Measurements from ENCODE around the gene ZNF335.
"Not testable (repeated sequence)": the region's sequence is repeated elsewhere in the genome, so short reads cannot be mapped to it uniquely, and the experiment has no call there.

ZNF335 gene

GRCh38 chr20:45910670-45911485 lies 61.1 kb downstream of the ZNF335 start:
- DNase-seq (ENCODE audit: low spot score) = peak; percentile 99

- DNase-seq (ENCODE audit: low spot score) = no peak
These were observed 62.0 kb downstream of the ZNF335 start for GRCh38 chr20:45909817-45910669.

GRCh38 chr20:45909336-45909808 lies 62.6 kb downstream of the ZNF335 start:
- no peak for DNase-seq (ENCODE audit: low spot score)

GRCh38 chr20:45908084-45908483 lies 63.9 kb downstream of the ZNF335 start:
- no peak for DNase-seq (ENCODE audit: low spot score)

- DNase-seq (ENCODE audit: low spot score) = no peak
These were observed 64.6 kb downstream of the ZNF335 start for GRCh38 chr20:45907219-45907948.

GRCh38 chr20:45905505-45906079 lies 66.4 kb downstream of the ZNF335 start:
- DNase-seq (ENCODE audit: low spot score) = no peak

- no peak for DNase-seq (ENCODE audit: low spot score)
These were observed 67.2 kb downstream of the ZNF335 start for GRCh38 chr20:45904583-45905504.

GRCh38 chr20:45902199-45902701 lies 69.8 kb downstream of the ZNF335 start:
- DNase-seq (ENCODE audit: low spot score) = no peak

- DNase-seq (ENCODE audit: low spot score) = not testable (repeated sequence)
These were observed 70.7 kb downstream of the ZNF335 start for GRCh38 chr20:45901332-45901731.

GRCh38 chr20:45899046-45899835 lies 72.8 kb downstream of the ZNF335 start:
- no peak for DNase-seq (ENCODE audit: low spot score)
